ENCODE measurements around the gene DDX19B.

DNA sequence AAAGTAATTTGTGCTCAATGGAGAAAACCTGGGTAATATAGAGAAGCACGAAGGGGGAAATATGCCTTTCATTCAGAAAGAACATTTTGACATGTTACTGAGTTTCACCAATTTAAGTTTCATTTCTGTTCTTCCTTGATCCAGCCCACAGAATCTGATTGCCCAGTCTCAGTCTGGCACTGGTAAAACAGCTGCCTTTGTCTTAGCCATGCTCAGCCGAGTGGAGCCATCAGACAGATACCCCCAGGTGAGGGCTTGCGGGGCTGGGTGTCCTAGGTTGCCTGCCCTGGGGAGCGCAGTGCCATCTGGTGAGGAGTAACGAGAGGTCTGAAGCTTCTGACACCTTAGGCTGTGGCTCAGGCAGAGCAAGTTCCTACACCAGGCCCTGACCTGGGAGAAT lies 65.4 kb downstream of the DDX19B start:
- TF ChIP-seq POLR2A (IDR thresholded peaks at IDR 0.05; ENCODE audit: extremely low read depth, insufficient read length) (no peak), MYC (IDR thresholded peaks at IDR 0.05; ENCODE audit: low read depth, low read length) (no peak)
- TF ChIP-seq, protein P1, sequence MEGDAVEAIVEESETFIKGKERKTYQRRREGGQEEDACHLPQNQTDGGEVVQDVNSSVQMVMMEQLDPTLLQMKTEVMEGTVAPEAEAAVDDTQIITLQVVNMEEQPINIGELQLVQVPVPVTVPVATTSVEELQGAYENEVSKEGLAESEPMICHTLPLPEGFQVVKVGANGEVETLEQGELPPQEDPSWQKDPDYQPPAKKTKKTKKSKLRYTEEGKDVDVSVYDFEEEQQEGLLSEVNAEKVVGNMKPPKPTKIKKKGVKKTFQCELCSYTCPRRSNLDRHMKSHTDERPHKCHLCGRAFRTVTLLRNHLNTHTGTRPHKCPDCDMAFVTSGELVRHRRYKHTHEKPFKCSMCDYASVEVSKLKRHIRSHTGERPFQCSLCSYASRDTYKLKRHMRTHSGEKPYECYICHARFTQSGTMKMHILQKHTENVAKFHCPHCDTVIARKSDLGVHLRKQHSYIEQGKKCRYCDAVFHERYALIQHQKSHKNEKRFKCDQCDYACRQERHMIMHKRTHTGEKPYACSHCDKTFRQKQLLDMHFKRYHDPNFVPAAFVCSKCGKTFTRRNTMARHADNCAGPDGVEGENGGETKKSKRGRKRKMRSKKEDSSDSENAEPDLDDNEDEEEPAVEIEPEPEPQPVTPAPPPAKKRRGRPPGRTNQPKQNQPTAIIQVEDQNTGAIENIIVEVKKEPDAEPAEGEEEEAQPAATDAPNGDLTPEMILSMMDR (IDR thresholded peaks at IDR 0.05; ENCODE audit: low read depth, low read length): no peak
- TF ChIP-seq, protein P2, sequence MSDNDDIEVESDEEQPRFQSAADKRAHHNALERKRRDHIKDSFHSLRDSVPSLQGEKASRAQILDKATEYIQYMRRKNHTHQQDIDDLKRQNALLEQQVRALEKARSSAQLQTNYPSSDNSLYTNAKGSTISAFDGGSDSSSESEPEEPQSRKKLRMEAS (IDR thresholded peaks at IDR 0.05; ENCODE audit: low read depth, low read length): no peak
